GM19463 (cell line): ENCODE measurements around the gene UBXN10.

Experiments used
- ATAC-seq: cut with Tn5 transposase; IDR thresholded peaks from one replicate; pipeline ENCODE4 v1.9.1; 2021; ENCODE audit warnings: mild to moderate bottlenecking, moderate library complexity; ENCODE audit not compliant: unreplicated experiment

The UBXN10 gene

GRCh38 chr1:20185834-20186782 is at the start of gene UBXN10, which contains the start of gene PLA2G2C:
Gene UBXN10, plus strand, starts transcription at chr1:20186096. Its CDS starts 4,466 bp downstream, at chr1:20190562.
Gene PLA2G2C, minus strand, starts transcription at chr1:20186518. Its CDS starts 9,155 bp downstream, at chr1:20177363.
- ATAC-seq, result no peak

- no peak for ATAC-seq
These were observed 49.6 kb upstream of the UBXN10 start for GRCh38 chr1:20136249-20136648.

GRCh38 chr1:20137055-20137454 is 48.8 kb upstream of the UBXN10 start:
- no peak for ATAC-seq

GRCh38 chr1:20137604-20138003 is 48.3 kb upstream of the UBXN10 start:
- ATAC-seq, result no peak

- ATAC-seq, result no peak
These were observed 47.5 kb upstream of the UBXN10 start for GRCh38 chr1:20138346-20138745.

- ATAC-seq, result no peak
These were observed 46.8 kb upstream of the UBXN10 start, which contains the start of gene PLA2G2F for GRCh38 chr1:20138961-20139550. Gene PLA2G2F, plus strand, starts transcription at chr1:20139323. Its CDS starts 105 bp downstream, at chr1:20139428.

- no peak for ATAC-seq
These were observed 45.9 kb upstream of the UBXN10 start for GRCh38 chr1:20139776-20140612.

- no peak for ATAC-seq
These were observed 44.9 kb upstream of the UBXN10 start for GRCh38 chr1:20141001-20141400.

- ATAC-seq, result no peak
These were observed 44.4 kb upstream of the UBXN10 start for GRCh38 chr1:20141466-20141865.

GRCh38 chr1:20142001-20142710 is 43.7 kb upstream of the UBXN10 start:
- no peak for ATAC-seq

GRCh38 chr1:20143318-20143717 is 42.6 kb upstream of the UBXN10 start:
- ATAC-seq, result no peak

- no peak for ATAC-seq
These were observed 41.9 kb upstream of the UBXN10 start for GRCh38 chr1:20143734-20144565.

- ATAC-seq, result no peak
These were observed 37.9 kb upstream of the UBXN10 start for GRCh38 chr1:20147846-20148570.

GRCh38 chr1:20148571-20149500 is 37.1 kb upstream of the UBXN10 start:
- no peak for ATAC-seq

- ATAC-seq, result no peak
These were observed 36.1 kb upstream of the UBXN10 start for GRCh38 chr1:20149601-20150325.

GRCh38 chr1:20150326-20150705 is 35.6 kb upstream of the UBXN10 start:
- ATAC-seq, result no peak

- ATAC-seq, result no peak
These were observed 34.9 kb upstream of the UBXN10 start for GRCh38 chr1:20150969-20151368.
